Ishikawa (cell line): ENCODE results near the gene TEX14.

ENCODE experiments used
- CEBPB ChIP-seq: IDR thresholded peaks from 2 replicates; pipeline ENCODE4 v1.6.1; 2012
- CREB1 ChIP-seq: IDR thresholded peaks from 2 replicates; pipeline ENCODE4 v1.6.1; 2012; ENCODE audit warnings: low read depth
- EGR1 ChIP-seq: IDR thresholded peaks from 2 replicates; pipeline ENCODE4 v1.6.1; 2012
- EP300 ChIP-seq: IDR thresholded peaks from 2 replicates; pipeline ENCODE4 v1.6.1; 2012; ENCODE audit warnings: borderline replicate concordance
- MAX ChIP-seq: IDR thresholded peaks from 2 replicates; pipeline ENCODE4 v1.6.1; 2012
- NFIC ChIP-seq: IDR thresholded peaks from 2 replicates; pipeline ENCODE4 v1.6.1; 2012
- RAD21 ChIP-seq: IDR thresholded peaks from 2 replicates; pipeline ENCODE4 v1.6.1; 2012; ENCODE audit warnings: low read depth
- REST ChIP-seq: IDR thresholded peaks from 2 replicates; pipeline ENCODE4 v1.6.1; 2012; ENCODE audit warnings: low read depth, mild to moderate bottlenecking
- TAF1 ChIP-seq: IDR thresholded peaks from 2 replicates; pipeline ENCODE4 v1.6.1; 2012; ENCODE audit warnings: low read depth, mild to moderate bottlenecking
- TCF12 ChIP-seq: IDR thresholded peaks from 2 replicates; pipeline ENCODE4 v1.6.1; 2012; ENCODE audit warnings: low read depth
- TEAD4 ChIP-seq: IDR thresholded peaks from 2 replicates; pipeline ENCODE4 v1.6.1; 2012
- USF1 ChIP-seq: IDR thresholded peaks from 2 replicates; pipeline ENCODE4 v1.6.1; 2012
- YY1 ChIP-seq: IDR thresholded peaks from 2 replicates; pipeline ENCODE4 v1.6.1; 2012; ENCODE audit warnings: low read depth
- ZBTB7A ChIP-seq: IDR thresholded peaks from 2 replicates; pipeline ENCODE4 v1.6.1; 2012; ENCODE audit warnings: low read depth

- TF ChIP-seq TAF1 (no peak), YY1 (no peak), MAX (no peak), NFIC (no peak), REST (no peak), USF1 (no peak), CEBPB (no peak), EP300 (no peak), CREB1 (no peak), RAD21 (no peak), TEAD4 (no peak), TCF12 (no peak), ZBTB7A (no peak), EGR1 (no peak)
These were observed 1.4 kb upstream of the TEX14 start for GRCh38 chr17:58693208-58693607.
